Bronchial smooth muscle cell (primary cell): ENCODE measurements around the gene CCND2. TPM values are rescaled to one million over a fixed set of nuclear protein-coding genes. Genes with fewer than 3 reads are reported as not detected.

ENCODE experiments used
- total RNA-seq: library from RNA; depleted of rRNA; stranded (reverse); fragments of >200 nt; gene quantifications from 2 replicates; pipeline ENCODE4 v1.2.1, GENCODE V29; 2014

CCND2 gene
- total RNA-seq = 14.9 and 37.0 TPM in 2 replicates

GRCh38 chr12:4273652-4274395 lies at the start of gene CCND2:
TSS of gene CCND2 (plus strand) at chr12:4273762. CDS start at chr12:4274041, 279 bp downstream.

GRCh38 chr12:4320853-4321701 lies 47.5 kb downstream of the CCND2 start, which contains the start of gene TIGAR:
TSS of gene TIGAR (plus strand) at chr12:4321213. CDS start at chr12:4321272, 59 bp downstream.

Other genes with a start within 250 kb of the CCND2 start
- 4.5 and 9.3 TPM in 2 replicates for gene TIGAR, start 47.5 kb downstream of the CCND2 start, total RNA-seq
- gene FGF23, start 106.0 kb downstream of the CCND2 start, total RNA-seq = under 0.01 TPM in 1 of 2 replicates, not detected in the other
- gene FGF6, start 172.1 kb downstream of the CCND2 start, total RNA-seq = not detected in 2 replicates